ENCODE results near the gene MBOAT2. TPM values are rescaled to one million over a fixed set of nuclear protein-coding genes. Genes with fewer than 3 reads are reported as not detected.

Gene MBOAT2
- total and polyA plus RNA-seq, 4 donors = 0.57 to 65.5 (median 3.2) TPM

- TF ChIP-seq GABPA (IDR thresholded peaks at IDR 0.05 in 1 of 2, conservative IDR thresholded peaks at IDR 0.05 in 1 of 2) = no peak
- TF ChIP-seq HNF4G (IDR thresholded peaks at IDR 0.05) = no peak
- no peak for TF ChIP-seq SP1 (IDR thresholded peaks at IDR 0.05)
Measured at GRCh38 chr2:9018109-9018508, 14.6 kb upstream of the MBOAT2 start (continued).

GRCh38 chr2:9017411-9017810 lies 13.9 kb upstream of the MBOAT2 start:
- Histone ChIP-seq H3K27me3 (ENCODE audit: control insufficient read depth in 4 of 4, insufficient read depth in 4 of 4, low read length in 3 of 4) (no peaks in the 10 kb centered on the region), H3K4me1 (ENCODE audit: control insufficient read depth in 4 of 4, insufficient read depth in 4 of 4, low read length in 3 of 4) (no peaks in the 10 kb centered on the region), H3K9me3 (ENCODE audit: control insufficient read depth in 4 of 4, low read length in 3 of 4) (no peaks in the 10 kb centered on the region), H3K27ac (ENCODE audit: low read depth in 1 of 2, low read length in 2 of 2) (no peak overlapping the region), H3K9ac (ENCODE audit: low read depth in 1 of 2, low read length in 2 of 2) (no peak overlapping the region), H3K36me3 (ENCODE audit: control insufficient read depth in 4 of 4, insufficient read depth in 3 of 4, low read depth in 1 of 4, low read length in 3 of 4) (no peaks in the 10 kb centered on the region), H3K4me3 (ENCODE audit: low read depth in 1 of 3, low read length in 3 of 3) (no peak overlapping the region)
- DNase-seq (ENCODE audit: low spot score) = no peak
- TF ChIP-seq TAF1 (conservative IDR thresholded peaks at IDR 0.05) = no peak
- TF ChIP-seq YY1 (IDR thresholded peaks at IDR 0.05) = no peak
- no peak for TF ChIP-seq MAX (IDR thresholded peaks at IDR 0.05)
- no peak for TF ChIP-seq HNF4A (conservative IDR thresholded peaks at IDR 0.05)
- TF ChIP-seq JUND (IDR thresholded peaks at IDR 0.05) = no peak
- no peak for TF ChIP-seq ZBTB33 (IDR thresholded peaks at IDR 0.05)
- no peak for TF ChIP-seq ATF3 (IDR thresholded peaks at IDR 0.05)
- no peak for TF ChIP-seq HNF4G (IDR thresholded peaks at IDR 0.05)
- 88% methylated on average over 6 of the region's 6 CpGs for WGBS

GRCh38 chr2:9015998-9016397 lies 12.5 kb upstream of the MBOAT2 start:
- DNase-seq (ENCODE audit: low spot score) = no peak
- TF ChIP-seq RXRA (IDR thresholded peaks at IDR 0.05) (no peak), JUND (IDR thresholded peaks at IDR 0.05) (no peak)
- Histone ChIP-seq H3K4me3 (ENCODE audit: low read depth in 1 of 3, low read length in 3 of 3) (no peak overlapping the region), H3K9me3 (ENCODE audit: control insufficient read depth in 4 of 4, low read length in 3 of 4) (no peaks in the 10 kb centered on the region), H3K4me1 (ENCODE audit: control insufficient read depth in 4 of 4, insufficient read depth in 4 of 4, low read length in 3 of 4) (no peaks in the 10 kb centered on the region), H3K27me3 (ENCODE audit: control insufficient read depth in 4 of 4, insufficient read depth in 4 of 4, low read length in 3 of 4) (no peaks in the 10 kb centered on the region), H3K27ac (ENCODE audit: low read depth in 1 of 2, low read length in 2 of 2) (no peak overlapping the region), H3K36me3 (ENCODE audit: control insufficient read depth in 4 of 4, insufficient read depth in 3 of 4, low read depth in 1 of 4, low read length in 3 of 4) (no peaks in the 10 kb centered on the region), H3K9ac (ENCODE audit: low read depth in 1 of 2, low read length in 2 of 2) (no peak overlapping the region)
- WGBS = 90% methylated on average over 3 of the region's 3 CpGs

- Histone ChIP-seq H3K27ac (ENCODE audit: low read depth in 1 of 2, low read length in 2 of 2) (no peak overlapping the region), H3K36me3 (ENCODE audit: control insufficient read depth in 4 of 4, insufficient read depth in 3 of 4, low read depth in 1 of 4, low read length in 3 of 4) (no peaks in the 10 kb centered on the region), H3K9me3 (ENCODE audit: control insufficient read depth in 4 of 4, low read length in 3 of 4) (no peaks in the 10 kb centered on the region), H3K27me3 (ENCODE audit: control insufficient read depth in 4 of 4, insufficient read depth in 4 of 4, low read length in 3 of 4) (no peaks in the 10 kb centered on the region), H3K9ac (ENCODE audit: low read depth in 1 of 2, low read length in 2 of 2) (no peak overlapping the region), H3K4me1 (ENCODE audit: control insufficient read depth in 4 of 4, insufficient read depth in 4 of 4, low read length in 3 of 4) (no peaks in the 10 kb centered on the region), H3K4me3 (ENCODE audit: low read depth in 1 of 3, low read length in 3 of 3) (no peak overlapping the region)
- DNase-seq (ENCODE audit: low spot score) = no peak
- TF ChIP-seq SP1 (IDR thresholded peaks at IDR 0.05) (no peak), ATF3 (IDR thresholded peaks at IDR 0.05) (no peak), GABPA (IDR thresholded peaks at IDR 0.05 in 1 of 2, conservative IDR thresholded peaks at IDR 0.05 in 1 of 2) (no peak), MAX (IDR thresholded peaks at IDR 0.05) (no peak), NR2F2 (IDR thresholded peaks at IDR 0.05) (no peak), HNF4A (conservative IDR thresholded peaks at IDR 0.05) (no peak)
- 98% methylated on average over 1 of the region's 1 CpG for WGBS
Measured at GRCh38 chr2:9013403-9013802, 9.9 kb upstream of the MBOAT2 start.
